Breast epithelium (tissue), 4 donors: Measurements from ENCODE around the gene ATP2C2. TPM values are rescaled to one million over a fixed set of nuclear protein-coding genes. Genes with fewer than 3 reads are reported as not detected.
A peak's percentile ranks its signal among the peaks of the same experiment; 100 is the strongest.

Source experiments
- DNase-seq, 2 donors: peaks; one replicate each; pipeline ENCODE4 v3.0.0-alpha.2; 2019; ENCODE audit warnings: low spot score in 2 of 2
- H3K27ac ChIP-seq, 2 donors: fragments of 200-600 bp; sonication (generic) in 1 of 2; one replicate each; pipeline ENCODE4 v1.5.1; 2016 to 2019; ENCODE audit warnings: mild to moderate bottlenecking in 1 of 2
- H3K27me3 ChIP-seq, 2 donors: fragments of 200-600 bp; sonication (generic) in 1 of 2; one replicate each; pipeline versions ENCODE4 v1.5.1 to v1.6.0; 2017 to 2019; ENCODE audit warnings: control low read depth in 1 of 2, mild to moderate bottlenecking in 1 of 2
- H3K36me3 ChIP-seq: fragments of 200-600 bp; one replicate; pipeline ENCODE4 v1.5.1; 2019
- H3K4me1 ChIP-seq, 2 donors: fragments of 200-600 bp; sonication (generic); one replicate each; pipeline ENCODE4 v1.5.1; 2016 to 2019; ENCODE audit warnings: control low read depth in 1 of 2
- H3K4me3 ChIP-seq, 3 donors: fragments of 200-600 bp; sonication (generic); 1 replicate in 2 of 3; 2 replicates in 1 of 3; pipeline ENCODE4 v1.5.1; 2016 to 2019; ENCODE audit warnings: mild to moderate bottlenecking in 3 of 3, moderate library complexity in 2 of 3
- H3K9me3 ChIP-seq, 2 donors: fragments of 200-600 bp; sonication (generic) in 1 of 2; one replicate each; pipeline ENCODE4 v1.5.1; 2016 to 2019; ENCODE audit warnings: control low read depth in 1 of 2
- POLR2A ChIP-seq: fragments of 450-650 bp; IDR thresholded peaks from one replicate; pipeline ENCODE4 v1.6.1; 2016; ENCODE audit warnings: antibody characterized with exemption, mild to moderate bottlenecking, moderate library complexity
- POLR2AphosphoS5 ChIP-seq, 3 donors: sonication (generic); formaldehyde crosslinking; IDR thresholded peaks; one replicate each; pipeline ENCODE4 v1.6.1; 2017; ENCODE audit warnings: antibody characterized with exemption in 3 of 3
- intact Hi-C: fragments of 100-400 bp; cut with DNase I; formaldehyde crosslinking; loops from one replicate; pipeline ENCODE4 v1.15.1; 2023; ENCODE audit warnings: low total_unique reads
- total RNA-seq, 3 donors: library from RNA; depleted of rRNA; stranded (reverse); fragments of >200 nt; gene quantifications; one replicate each; pipeline ENCODE4 v1.1.0, GENCODE V29; 2016
- TF ChIP-seq, protein P1 (sequence below), 3 donors: fragments of 450-650 bp; IDR thresholded peaks; one replicate each; pipeline ENCODE4 v1.5.1; 2016 to 2017; ENCODE audit warnings: antibody characterized with exemption in 3 of 3, mild to moderate bottlenecking in 3 of 3, moderate library complexity in 3 of 3

Gene ATP2C2
- total RNA-seq, 3 donors from 2014 or later = 6.0 to 28.5 TPM; not detected in 1

DNA sequence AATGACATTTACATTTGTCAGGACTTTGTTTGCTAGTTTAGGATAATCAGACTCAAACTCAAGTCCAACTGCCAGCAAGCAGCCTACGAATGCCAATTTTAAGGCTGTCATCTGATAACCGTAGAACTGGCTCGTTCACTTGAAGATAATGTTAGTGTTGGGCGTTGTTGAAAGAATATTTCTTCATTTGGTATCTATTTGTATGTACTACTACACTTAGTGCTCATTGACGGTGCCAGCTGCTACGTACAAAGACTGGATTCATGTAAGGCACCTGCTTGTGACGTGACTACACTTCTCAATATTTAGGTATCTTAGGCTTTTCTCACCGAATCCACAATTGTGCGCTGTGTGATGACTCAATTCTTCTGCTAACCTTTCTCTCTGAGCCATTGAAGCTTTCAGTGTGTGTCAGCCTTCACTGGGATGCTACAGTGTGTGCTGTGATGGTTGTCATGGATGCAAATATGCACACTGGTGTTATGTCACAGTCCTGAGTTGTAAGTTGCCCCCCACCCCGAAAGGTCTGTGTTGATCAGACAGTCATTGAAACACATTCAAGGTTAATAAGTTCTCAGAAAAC lies 5.7 kb downstream of the ATP2C2 start:
- Histone ChIP-seq H3K27ac (no peak overlapping the region), H3K9me3 (no peaks in the 10 kb centered on the region), H3K36me3 (no peaks in the 10 kb centered on the region), H3K4me1 (no peaks in the 10 kb centered on the region), H3K27me3 (no peaks in the 10 kb centered on the region), H3K4me3 (no peak overlapping the region)
- intact Hi-C loops = no loop called here
- TF ChIP-seq POLR2AphosphoS5 (IDR thresholded peaks at IDR 0.05) = no peak
- TF ChIP-seq, protein P1, sequence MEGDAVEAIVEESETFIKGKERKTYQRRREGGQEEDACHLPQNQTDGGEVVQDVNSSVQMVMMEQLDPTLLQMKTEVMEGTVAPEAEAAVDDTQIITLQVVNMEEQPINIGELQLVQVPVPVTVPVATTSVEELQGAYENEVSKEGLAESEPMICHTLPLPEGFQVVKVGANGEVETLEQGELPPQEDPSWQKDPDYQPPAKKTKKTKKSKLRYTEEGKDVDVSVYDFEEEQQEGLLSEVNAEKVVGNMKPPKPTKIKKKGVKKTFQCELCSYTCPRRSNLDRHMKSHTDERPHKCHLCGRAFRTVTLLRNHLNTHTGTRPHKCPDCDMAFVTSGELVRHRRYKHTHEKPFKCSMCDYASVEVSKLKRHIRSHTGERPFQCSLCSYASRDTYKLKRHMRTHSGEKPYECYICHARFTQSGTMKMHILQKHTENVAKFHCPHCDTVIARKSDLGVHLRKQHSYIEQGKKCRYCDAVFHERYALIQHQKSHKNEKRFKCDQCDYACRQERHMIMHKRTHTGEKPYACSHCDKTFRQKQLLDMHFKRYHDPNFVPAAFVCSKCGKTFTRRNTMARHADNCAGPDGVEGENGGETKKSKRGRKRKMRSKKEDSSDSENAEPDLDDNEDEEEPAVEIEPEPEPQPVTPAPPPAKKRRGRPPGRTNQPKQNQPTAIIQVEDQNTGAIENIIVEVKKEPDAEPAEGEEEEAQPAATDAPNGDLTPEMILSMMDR (IDR thresholded peaks at IDR 0.05) = no peak
- TF ChIP-seq POLR2A = no peak
- DNase-seq = no peak

DNA sequence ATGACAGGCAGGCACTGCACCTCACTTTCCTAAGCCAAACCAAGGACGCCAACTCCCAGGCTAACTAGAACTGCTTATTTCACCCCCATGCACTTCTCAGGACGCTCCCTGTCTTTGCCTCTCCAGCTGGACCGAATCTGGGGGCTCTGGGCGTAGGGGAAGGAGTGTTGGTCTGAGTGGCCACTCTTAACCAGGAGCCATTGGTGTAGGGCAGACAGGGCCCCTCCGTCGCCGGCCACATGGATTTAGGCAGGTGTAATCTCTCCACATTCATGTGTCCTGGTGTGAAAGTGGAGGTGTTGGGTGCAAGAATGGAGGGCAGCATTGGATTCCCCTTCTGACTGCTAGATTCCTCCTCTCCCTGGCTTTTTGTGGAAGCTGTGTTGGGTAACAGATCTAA lies 9.8 kb downstream of the ATP2C2 start:
- intact Hi-C loops = no loop called here
- no peaks in the 10 kb centered on the region for H3K27me3 ChIP-seq
- H3K4me3 ChIP-seq = no peak overlapping the region
- TF ChIP-seq POLR2AphosphoS5 (IDR thresholded peaks at IDR 0.05) = no peak
- no peak for TF ChIP-seq POLR2A
- TF ChIP-seq, protein P1 (IDR thresholded peaks at IDR 0.05) = no peak
- no peaks in the 10 kb centered on the region for H3K36me3 ChIP-seq
- no peaks in the 10 kb centered on the region for H3K9me3 ChIP-seq
- H3K4me1 ChIP-seq = no peaks in the 10 kb centered on the region
- H3K27ac ChIP-seq = no peak overlapping the region
- no peak for DNase-seq

DNA sequence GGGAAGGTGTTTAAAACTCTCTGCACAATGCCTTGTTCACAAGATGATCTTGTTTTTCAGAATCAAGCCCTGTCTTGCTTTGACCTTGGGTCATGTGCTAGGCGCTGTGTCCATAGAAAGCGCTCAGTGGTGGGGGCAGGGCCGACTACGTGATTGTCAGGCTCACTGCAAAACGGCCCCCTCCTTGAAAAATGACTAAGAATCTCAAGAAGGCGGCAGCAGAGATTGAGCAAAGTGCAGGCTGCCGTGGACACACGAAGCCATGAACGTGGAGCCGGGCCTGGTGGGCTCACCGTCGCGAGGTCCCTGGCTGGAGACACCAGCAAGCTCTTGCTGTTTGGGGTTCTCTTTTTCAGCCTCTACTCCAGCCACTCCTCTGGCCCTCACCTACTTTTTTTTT lies 10.2 kb downstream of the ATP2C2 start:
- DNase-seq = no peak
- no peak for TF ChIP-seq POLR2A
- TF ChIP-seq POLR2AphosphoS5 (IDR thresholded peaks at IDR 0.05) = no peak
- TF ChIP-seq, protein P1 (IDR thresholded peaks at IDR 0.05) = no peak

DNA sequence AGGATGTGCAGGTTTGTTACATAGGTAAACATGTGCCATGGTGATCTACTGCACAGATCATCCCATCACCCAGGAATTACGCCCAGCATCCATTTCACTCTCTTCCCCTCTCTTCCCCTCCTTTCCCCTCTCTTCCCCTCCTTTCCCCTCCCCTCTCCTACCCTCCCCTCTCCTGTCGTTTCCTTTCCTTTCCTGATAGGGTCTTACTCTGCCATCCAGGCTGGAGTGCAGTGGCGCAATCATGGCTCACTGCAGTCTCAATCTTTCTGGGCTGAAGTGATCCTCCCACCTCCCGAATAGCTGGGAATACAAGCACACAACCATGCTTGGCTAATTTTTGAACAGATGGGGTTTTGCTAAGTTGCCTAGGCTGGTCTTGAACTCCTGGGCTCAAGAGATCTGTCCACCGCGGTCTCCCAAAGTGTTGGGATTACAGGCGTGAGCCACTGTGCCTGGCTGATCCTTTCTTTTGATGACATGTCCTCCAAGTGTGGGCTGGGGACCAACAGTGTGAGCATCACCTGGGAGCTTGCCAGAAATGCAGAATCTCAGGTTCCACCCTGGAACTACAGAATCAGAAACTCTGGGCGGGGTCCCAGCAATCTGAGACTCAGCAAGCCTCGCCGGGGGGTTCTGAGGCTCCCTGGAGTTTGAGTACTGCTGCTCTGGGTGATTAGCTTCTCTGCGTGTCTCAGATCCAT lies 10.8 kb downstream of the ATP2C2 start:
- Histone ChIP-seq H3K36me3 (no peaks in the 10 kb centered on the region), H3K4me1 (no peaks in the 10 kb centered on the region), H3K27me3 (no peaks in the 10 kb centered on the region), H3K4me3 (no peak overlapping the region), H3K9me3 (no peaks in the 10 kb centered on the region), H3K27ac (no peak overlapping the region)
- intact Hi-C loops = no loop called here
- DNase-seq = peak in 1 of 2 donors; percentile 39
- TF ChIP-seq POLR2AphosphoS5 (IDR thresholded peaks at IDR 0.05) (no peak), POLR2A (no peak)
- TF ChIP-seq, protein P1 (IDR thresholded peaks at IDR 0.05) = no peak

More for the DNA sequence above, 10.2 kb downstream of the ATP2C2 start:
- no peak overlapping the region for H3K27ac ChIP-seq
- no peaks in the 10 kb centered on the region for H3K36me3 ChIP-seq
- H3K27me3 ChIP-seq = no peaks in the 10 kb centered on the region
- intact Hi-C loops = no loop called here
- no peaks in the 10 kb centered on the region for H3K4me1 ChIP-seq
- no peak overlapping the region for H3K4me3 ChIP-seq
- no peaks in the 10 kb centered on the region for H3K9me3 ChIP-seq

DNA sequence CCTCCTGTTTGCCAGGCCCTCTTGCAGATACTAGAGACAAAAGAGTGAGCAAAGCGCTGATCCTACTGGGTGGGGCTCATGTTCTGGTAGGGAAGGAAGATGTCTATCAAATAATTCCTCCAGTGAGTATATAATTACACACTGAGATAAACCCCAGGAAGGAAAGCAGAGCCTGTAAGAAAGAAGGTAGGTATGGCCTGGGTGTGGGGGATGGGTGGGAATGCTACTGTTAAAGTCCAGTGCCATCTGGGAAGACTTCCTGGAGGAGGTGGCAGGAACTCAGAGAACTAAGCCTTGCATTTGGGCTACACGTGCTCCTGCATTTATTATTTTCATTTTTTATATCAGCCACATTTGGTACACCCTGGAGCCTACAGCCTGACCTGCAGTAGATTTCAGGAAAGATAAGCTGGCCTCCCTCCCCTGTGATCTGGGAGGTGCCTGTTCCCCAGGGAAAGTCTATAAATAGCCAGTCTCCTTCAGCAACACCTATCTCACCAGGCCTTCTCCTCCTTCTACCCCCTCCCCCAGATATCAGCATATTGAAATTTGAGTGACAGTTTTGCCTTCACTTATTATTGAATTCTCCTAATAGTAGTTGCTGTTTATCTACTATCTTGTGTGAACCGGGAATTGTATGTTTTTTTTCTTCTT lies 11.5 kb downstream of the ATP2C2 start:
- Histone ChIP-seq H3K9me3 (no peaks in the 10 kb centered on the region), H3K27ac (peak overlapping the region in 1 of 2 donors; percentile 36), H3K4me1 (no peaks in the 10 kb centered on the region), H3K27me3 (no peaks in the 10 kb centered on the region), H3K36me3 (no peaks in the 10 kb centered on the region), H3K4me3 (no peak overlapping the region)
- TF ChIP-seq POLR2AphosphoS5 (IDR thresholded peaks at IDR 0.05) (no peak), POLR2A (no peak)
- TF ChIP-seq, protein P1 (IDR thresholded peaks at IDR 0.05) = no peak
- DNase-seq = peak in 1 of 2 donors; percentile 46
- intact Hi-C loops = no loop called here
